Measurements from ENCODE around the gene KCNMB1. TPM values are rescaled to one million over a fixed set of nuclear protein-coding genes. Genes with fewer than 3 reads are reported as not detected.

KCNMB1 gene
- total and polyA plus RNA-seq, 2 donors from 2014 or later: 2.1 to 4.5 TPM

DNA sequence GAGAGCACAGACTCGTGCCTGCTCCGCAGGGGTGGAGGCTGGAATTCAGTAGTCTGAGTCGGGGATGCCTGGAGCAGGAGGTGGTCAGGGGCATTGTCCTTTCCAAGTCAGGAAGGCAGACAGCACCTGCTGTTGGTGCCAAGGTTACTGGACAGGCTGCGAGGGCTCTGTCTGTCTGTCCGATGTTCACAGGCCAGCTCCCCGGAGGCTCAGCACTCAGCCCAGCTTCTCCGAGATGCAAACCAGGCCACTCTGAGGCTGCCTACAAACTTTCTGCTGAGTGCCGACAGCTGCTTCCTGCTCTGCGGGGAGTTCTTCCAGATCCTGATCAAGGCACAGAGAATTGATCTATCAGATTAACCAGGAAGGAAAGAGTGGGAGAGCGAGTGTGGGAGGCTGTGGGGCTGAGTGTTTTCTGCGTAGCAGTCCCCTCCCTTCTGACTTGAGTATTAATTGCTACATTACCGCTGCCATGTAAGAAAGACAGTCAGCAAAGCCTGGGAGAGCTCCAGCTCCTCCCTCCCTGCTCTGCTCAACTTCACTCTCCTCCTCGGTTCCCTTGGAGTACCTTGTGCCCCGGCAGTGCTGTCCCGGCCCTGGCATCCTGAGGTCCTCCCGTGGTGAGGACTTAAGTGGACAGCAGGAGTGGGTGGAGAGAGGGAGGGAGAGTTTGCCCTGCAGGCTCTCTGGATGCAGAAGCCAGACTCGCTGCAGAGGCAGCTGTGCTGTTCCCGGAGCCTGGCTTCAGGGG is 36.0 kb downstream of the KCNMB1 start:
- TF ChIP-seq, protein P1, sequence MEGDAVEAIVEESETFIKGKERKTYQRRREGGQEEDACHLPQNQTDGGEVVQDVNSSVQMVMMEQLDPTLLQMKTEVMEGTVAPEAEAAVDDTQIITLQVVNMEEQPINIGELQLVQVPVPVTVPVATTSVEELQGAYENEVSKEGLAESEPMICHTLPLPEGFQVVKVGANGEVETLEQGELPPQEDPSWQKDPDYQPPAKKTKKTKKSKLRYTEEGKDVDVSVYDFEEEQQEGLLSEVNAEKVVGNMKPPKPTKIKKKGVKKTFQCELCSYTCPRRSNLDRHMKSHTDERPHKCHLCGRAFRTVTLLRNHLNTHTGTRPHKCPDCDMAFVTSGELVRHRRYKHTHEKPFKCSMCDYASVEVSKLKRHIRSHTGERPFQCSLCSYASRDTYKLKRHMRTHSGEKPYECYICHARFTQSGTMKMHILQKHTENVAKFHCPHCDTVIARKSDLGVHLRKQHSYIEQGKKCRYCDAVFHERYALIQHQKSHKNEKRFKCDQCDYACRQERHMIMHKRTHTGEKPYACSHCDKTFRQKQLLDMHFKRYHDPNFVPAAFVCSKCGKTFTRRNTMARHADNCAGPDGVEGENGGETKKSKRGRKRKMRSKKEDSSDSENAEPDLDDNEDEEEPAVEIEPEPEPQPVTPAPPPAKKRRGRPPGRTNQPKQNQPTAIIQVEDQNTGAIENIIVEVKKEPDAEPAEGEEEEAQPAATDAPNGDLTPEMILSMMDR (IDR thresholded peaks at IDR 0.05; ENCODE audit: borderline replicate concordance, extremely low read depth, insufficient read depth): no peak
- DNase-seq (peak in 3 of 5 donors; percentile 26 to 68 (median 53)), FAIRE-seq (no peak)

DNA sequence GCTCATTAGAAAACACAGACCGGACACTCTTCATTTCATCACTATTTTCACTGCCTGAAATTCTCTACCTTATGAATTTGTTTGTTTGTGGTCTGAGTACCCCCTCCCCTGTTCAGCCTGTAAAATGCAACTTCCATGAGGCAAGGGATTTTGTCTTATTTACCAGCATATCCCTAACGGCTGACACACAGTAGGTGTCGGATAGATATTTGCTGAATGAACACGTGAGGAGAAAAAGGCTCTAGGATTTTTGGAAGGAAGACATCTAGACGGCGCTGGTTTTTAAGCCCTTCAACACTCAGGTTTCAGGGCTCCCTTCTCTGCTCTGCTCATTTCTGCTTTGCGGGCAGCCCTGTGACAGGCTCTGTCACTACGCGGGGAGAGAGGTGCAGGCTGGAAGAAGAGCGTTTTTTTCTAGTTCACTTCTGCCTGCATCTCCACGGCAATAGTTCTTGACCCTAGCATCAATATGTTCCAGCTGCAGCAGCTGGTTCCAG is 41.0 kb downstream of the KCNMB1 start:
- TF ChIP-seq, protein P1 (IDR thresholded peaks at IDR 0.05; ENCODE audit: borderline replicate concordance, extremely low read depth, insufficient read depth): peak; percentile 21
- Histone ChIP-seq H3K9ac (ENCODE audit: low read length in 3 of 3) (no peak overlapping the region), H3K4me1 (ENCODE audit: control insufficient read depth in 2 of 3, insufficient read depth in 2 of 3, low read depth in 1 of 3, low read length in 3 of 3) (no peaks in the 10 kb centered on the region), H3K36me3 (ENCODE audit: control insufficient read depth in 2 of 3, insufficient read depth in 3 of 3, low read length in 3 of 3) (no peaks in the 10 kb centered on the region), H3K4me3 (ENCODE audit: low read length in 3 of 3) (no peak overlapping the region), H3K27ac (ENCODE audit: low read depth in 2 of 2, low read length in 2 of 2) (no peak overlapping the region), H3K27me3 (ENCODE audit: control insufficient read depth, insufficient read depth, low read length) (no peaks in the 10 kb centered on the region), H3K9me3 (ENCODE audit: control insufficient read depth in 2 of 3, insufficient read depth in 1 of 3, low read length in 3 of 3) (no peaks in the 10 kb centered on the region)
- intact Hi-C loops (cut with DNase I): no loop called here
- no peak for FAIRE-seq
- DNase-seq: peak in 2 of 5 donors; percentile 37 to 45

More for the DNA sequence above, 36.0 kb downstream of the KCNMB1 start:
- Histone ChIP-seq H3K27me3 (ENCODE audit: control insufficient read depth, insufficient read depth, low read length) (no peaks in the 10 kb centered on the region), H3K4me1 (ENCODE audit: control insufficient read depth in 2 of 3, insufficient read depth in 2 of 3, low read depth in 1 of 3, low read length in 3 of 3) (peaks cover 0 to 7% (median 0%) of the 10 kb centered on the region in 3 donors), H3K9ac (ENCODE audit: low read length in 3 of 3) (no peak overlapping the region), H3K36me3 (ENCODE audit: control insufficient read depth in 2 of 3, insufficient read depth in 3 of 3, low read length in 3 of 3) (no peaks in the 10 kb centered on the region), H3K9me3 (ENCODE audit: control insufficient read depth in 2 of 3, insufficient read depth in 1 of 3, low read length in 3 of 3) (no peaks in the 10 kb centered on the region), H3K4me3 (ENCODE audit: low read length in 3 of 3) (no peak overlapping the region), H3K27ac (ENCODE audit: low read depth in 2 of 2, low read length in 2 of 2) (no peak overlapping the region)
- intact Hi-C loops (cut with DNase I): no loop called here

DNA sequence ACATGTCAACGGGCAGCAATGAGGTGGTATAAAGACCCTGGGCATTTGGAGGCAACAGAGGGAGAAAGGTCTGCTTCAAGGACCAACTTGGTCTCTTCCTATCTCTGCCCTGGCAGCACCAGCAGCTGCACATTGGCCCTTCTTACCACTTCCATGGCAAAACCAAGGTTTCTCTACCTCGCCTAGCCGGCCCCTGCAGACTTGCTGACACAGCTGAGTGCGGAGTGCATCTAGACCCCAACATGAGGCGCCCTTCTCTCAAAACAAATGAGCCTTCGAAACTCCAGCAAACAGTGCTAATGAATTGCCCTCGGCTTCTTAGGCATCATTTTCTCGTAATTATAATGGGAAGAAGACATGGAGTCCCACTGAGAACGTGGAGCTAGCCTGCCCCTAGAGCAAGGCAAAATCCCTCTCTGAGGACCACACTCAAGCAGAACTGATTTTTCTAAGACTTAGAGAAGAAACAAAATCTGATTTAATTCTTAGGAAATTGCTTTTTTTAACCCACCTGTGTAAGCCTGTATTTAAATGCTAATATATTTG is 42.1 kb downstream of the KCNMB1 start:
- Histone ChIP-seq H3K36me3 (ENCODE audit: control insufficient read depth in 2 of 3, insufficient read depth in 3 of 3, low read length in 3 of 3) (no peaks in the 10 kb centered on the region), H3K4me3 (ENCODE audit: low read length in 3 of 3) (no peak overlapping the region), H3K4me1 (ENCODE audit: control insufficient read depth in 2 of 3, insufficient read depth in 2 of 3, low read depth in 1 of 3, low read length in 3 of 3) (no peaks in the 10 kb centered on the region), H3K27ac (ENCODE audit: low read depth in 2 of 2, low read length in 2 of 2) (no peak overlapping the region), H3K9me3 (ENCODE audit: control insufficient read depth in 2 of 3, insufficient read depth in 1 of 3, low read length in 3 of 3) (no peaks in the 10 kb centered on the region), H3K9ac (ENCODE audit: low read length in 3 of 3) (no peak overlapping the region), H3K27me3 (ENCODE audit: control insufficient read depth, insufficient read depth, low read length) (no peaks in the 10 kb centered on the region)
- intact Hi-C loops (cut with DNase I): no loop called here
- TF ChIP-seq, protein P1 (IDR thresholded peaks at IDR 0.05; ENCODE audit: borderline replicate concordance, extremely low read depth, insufficient read depth): no peak
- no peak for FAIRE-seq
- DNase-seq: no peak

Measured in kidney (tissue), 14 donors.